ENCODE data around the gene CYP27B1. TPM values are rescaled to one million over a fixed set of nuclear protein-coding genes. Genes with fewer than 3 reads are reported as not detected.

CYP27B1 gene
- total and polyA plus RNA-seq, 10 of the 15 experiments (the other 5 are each of a cell fraction or from before 2014, with no cell fraction given) = 0.10 to 2.7 (median 1.1) TPM

DNA sequence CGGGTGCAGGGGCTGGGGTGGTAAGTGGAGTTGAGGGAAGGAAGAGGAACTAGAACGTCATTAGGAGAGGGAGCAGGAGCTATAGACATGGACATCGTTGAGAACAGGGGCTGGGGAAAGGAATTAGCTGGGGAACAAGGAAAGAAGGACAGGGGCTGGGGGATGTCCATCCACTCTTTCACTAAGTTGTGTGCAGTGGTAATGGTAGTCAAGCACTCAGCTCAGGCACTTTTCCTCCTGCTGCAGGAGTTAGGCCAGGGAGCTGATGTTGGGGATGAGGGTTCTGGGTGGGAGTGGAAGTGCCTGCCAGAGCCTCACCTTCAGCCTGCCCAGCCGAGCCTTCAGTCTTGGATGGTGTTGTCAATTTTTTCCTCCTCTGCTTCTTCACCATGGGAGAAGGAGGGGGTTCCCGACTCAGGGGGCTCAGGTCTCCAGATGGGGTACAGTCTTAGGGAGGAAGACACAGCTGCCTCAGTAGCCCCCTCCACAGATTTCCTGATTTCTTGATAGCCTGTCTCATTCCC lies 37.5 kb downstream of the CYP27B1 start:
- ChIA-PET SMC1A (ENCODE audit: uncharacterized antibody, unreplicated experiment) (interaction anchor here (1.0 kb wide), 1 partner anchor 12 kb away, joined by 3 read pairs; no protein-coding TSS in a partner anchor), POLR2A (no interaction called here), CTCF (no interaction called here), RAD21 (ENCODE audit: unreplicated experiment) (no interaction called here)
- Histone ChIP-seq H3K36me3 (ENCODE audit: control insufficient read depth in 2 of 2, insufficient read depth in 2 of 2, low read length in 1 of 2) (peaks cover 8 to 12% of the 10 kb centered on the region in 2 experiments), H3K4me2 (ENCODE audit: control insufficient read depth, insufficient read depth) (no peak overlapping the region), H3K9ac (ENCODE audit: control insufficient read depth, insufficient read depth, low read length) (no peak overlapping the region), H3K4me3 (no peak overlapping the region), H4K20me1 (ENCODE audit: control insufficient read depth, insufficient read depth) (no peaks in the 10 kb centered on the region), H3K4me1 (ENCODE audit: control insufficient read depth, insufficient read depth, low read length) (no peaks in the 10 kb centered on the region), H3K79me2 (ENCODE audit: control insufficient read depth, insufficient read depth, low read length) (no peaks in the 10 kb centered on the region), H3K27me3 (replicated peaks in 1 of 2; ENCODE audit: control insufficient read depth in 2 of 2, insufficient read depth in 2 of 2, low read length in 1 of 2) (no peaks in the 10 kb centered on the region), H3K27ac (ENCODE audit: control insufficient read depth, insufficient read depth) (no peak overlapping the region), H2AFZ (ENCODE audit: control insufficient read depth, low read depth, low read length) (no peak overlapping the region), H3K9me3 (replicated peaks; ENCODE audit: control insufficient read depth, insufficient read depth, low read length) (no peaks in the 10 kb centered on the region)
- intact Hi-C loops (cut with micrococcal nuclease; ENCODE audit: unreplicated experiment) = no loop called here
- no TSS peak for BruUV-seq (replicated peaks)
- 78% methylated on average over 5 of the region's 5 CpGs for WGBS (ENCODE audit: insufficient coverage, insufficient replicate concordance, low lambda C conversion rate, missing lambda C conversion rate)
- ATAC-seq = no peak
- no peak for DNase-seq (ENCODE audit: low read depth, low spot score)
- TF ChIP-seq ATF7 (IDR thresholded peaks at IDR 0.05; ENCODE audit: low read depth) = no peak
- TF ChIP-seq MEF2B (IDR thresholded peaks at IDR 0.05; ENCODE audit: partially characterized antibody, poor library complexity, severe bottlenecking) = no peak
- in situ Hi-C loops (cut with MboI) = no loop called here
- no peak for FAIRE-seq

DNA sequence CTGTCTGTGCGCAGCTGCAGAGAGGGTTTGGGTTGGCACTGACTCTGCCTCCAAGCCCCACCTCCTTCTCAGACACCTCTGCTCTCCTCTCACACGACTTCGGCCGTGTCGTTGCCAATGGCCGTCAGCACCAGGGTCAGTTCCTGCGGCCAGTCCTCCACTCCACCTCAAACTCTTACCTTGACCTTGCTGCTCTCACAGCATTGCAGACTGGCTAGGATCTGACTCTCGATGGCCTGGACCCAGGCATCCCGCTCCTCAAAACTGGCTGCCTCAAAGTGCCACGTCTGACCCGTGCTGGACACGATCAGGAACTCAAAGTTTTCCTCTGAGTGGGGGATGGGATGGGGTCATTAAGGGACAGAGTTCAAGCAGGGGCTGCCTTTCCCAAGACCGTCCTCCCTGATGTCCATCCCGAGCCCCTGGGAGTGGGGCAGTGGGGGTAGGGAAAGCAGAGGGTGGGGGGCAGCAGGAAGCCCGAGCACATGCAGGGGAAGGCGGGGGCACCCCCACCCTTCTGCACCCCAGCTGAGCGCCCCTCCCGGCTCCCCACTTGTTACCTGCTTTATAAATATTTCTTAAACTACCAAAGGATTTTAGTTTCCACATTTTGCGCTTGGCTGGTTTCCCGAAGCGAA lies 39.0 kb downstream of the CYP27B1 start:
- FAIRE-seq (no peak), DNase-seq (ENCODE audit: low read depth, low spot score) (no peak), ATAC-seq (no peak)
- POLR2A ChIA-PET = no interaction called here
- CTCF ChIA-PET = no interaction called here
- SMC1A ChIA-PET (ENCODE audit: uncharacterized antibody, unreplicated experiment) = no interaction called here
- no peaks in the 10 kb centered on the region for H3K79me2 ChIP-seq (ENCODE audit: control insufficient read depth, insufficient read depth, low read length)
- BruUV-seq (replicated peaks) = no TSS peak
- H3K4me1 ChIP-seq (ENCODE audit: control insufficient read depth, insufficient read depth, low read length) = no peaks in the 10 kb centered on the region
- H3K4me2 ChIP-seq (ENCODE audit: control insufficient read depth, insufficient read depth) = no peak overlapping the region
- peaks cover 8 to 12% of the 10 kb centered on the region in 2 experiments; a peak in 3 of 4 replicates for H3K36me3 ChIP-seq (ENCODE audit: control insufficient read depth in 2 of 2, insufficient read depth in 2 of 2, low read length in 1 of 2)
- no peak overlapping the region for H3K27ac ChIP-seq (ENCODE audit: control insufficient read depth, insufficient read depth)
- intact Hi-C loops (cut with micrococcal nuclease; ENCODE audit: unreplicated experiment) (no loop called here), in situ Hi-C loops (cut with MboI) (no loop called here)
- H4K20me1 ChIP-seq (ENCODE audit: control insufficient read depth, insufficient read depth) = no peaks in the 10 kb centered on the region
- no peaks in the 10 kb centered on the region for H3K9me3 ChIP-seq (replicated peaks; ENCODE audit: control insufficient read depth, insufficient read depth, low read length)
- RAD21 ChIA-PET (ENCODE audit: unreplicated experiment) = no interaction called here
- H2AFZ ChIP-seq (ENCODE audit: control insufficient read depth, low read depth, low read length) = no peak overlapping the region
- H3K27me3 ChIP-seq (replicated peaks in 1 of 2; ENCODE audit: control insufficient read depth in 2 of 2, insufficient read depth in 2 of 2, low read length in 1 of 2) = no peaks in the 10 kb centered on the region
- no peak overlapping the region for H3K4me3 ChIP-seq
- 95% methylated on average over 19 of the region's 21 CpGs for WGBS (ENCODE audit: insufficient coverage, insufficient replicate concordance, low lambda C conversion rate, missing lambda C conversion rate)
- H3K9ac ChIP-seq (ENCODE audit: control insufficient read depth, insufficient read depth, low read length) = no peak overlapping the region
- TF ChIP-seq FOXM1 (IDR thresholded peaks at IDR 0.05; ENCODE audit: low read depth, low read length) = no peak
- no peak for TF ChIP-seq NR2C1 (IDR thresholded peaks at IDR 0.05)
- TF ChIP-seq MTA2 (IDR thresholded peaks at IDR 0.05; ENCODE audit: low read depth) = no peak
- TF ChIP-seq EP300 (IDR thresholded peaks at IDR 0.05; ENCODE audit: borderline replicate concordance in 1 of 2, control insufficient read depth in 1 of 2, low read depth in 2 of 2, low read length in 2 of 2) = no peak
- no peak for TF ChIP-seq MEF2A (IDR thresholded peaks at IDR 0.05; ENCODE audit: insufficient read depth, low read depth, low read length)
- no peak for TF ChIP-seq EZH2 (IDR thresholded peaks at IDR 0.05; ENCODE audit: borderline replicate concordance, control insufficient read depth, low read depth, low read length)
- TF ChIP-seq, protein P1, sequence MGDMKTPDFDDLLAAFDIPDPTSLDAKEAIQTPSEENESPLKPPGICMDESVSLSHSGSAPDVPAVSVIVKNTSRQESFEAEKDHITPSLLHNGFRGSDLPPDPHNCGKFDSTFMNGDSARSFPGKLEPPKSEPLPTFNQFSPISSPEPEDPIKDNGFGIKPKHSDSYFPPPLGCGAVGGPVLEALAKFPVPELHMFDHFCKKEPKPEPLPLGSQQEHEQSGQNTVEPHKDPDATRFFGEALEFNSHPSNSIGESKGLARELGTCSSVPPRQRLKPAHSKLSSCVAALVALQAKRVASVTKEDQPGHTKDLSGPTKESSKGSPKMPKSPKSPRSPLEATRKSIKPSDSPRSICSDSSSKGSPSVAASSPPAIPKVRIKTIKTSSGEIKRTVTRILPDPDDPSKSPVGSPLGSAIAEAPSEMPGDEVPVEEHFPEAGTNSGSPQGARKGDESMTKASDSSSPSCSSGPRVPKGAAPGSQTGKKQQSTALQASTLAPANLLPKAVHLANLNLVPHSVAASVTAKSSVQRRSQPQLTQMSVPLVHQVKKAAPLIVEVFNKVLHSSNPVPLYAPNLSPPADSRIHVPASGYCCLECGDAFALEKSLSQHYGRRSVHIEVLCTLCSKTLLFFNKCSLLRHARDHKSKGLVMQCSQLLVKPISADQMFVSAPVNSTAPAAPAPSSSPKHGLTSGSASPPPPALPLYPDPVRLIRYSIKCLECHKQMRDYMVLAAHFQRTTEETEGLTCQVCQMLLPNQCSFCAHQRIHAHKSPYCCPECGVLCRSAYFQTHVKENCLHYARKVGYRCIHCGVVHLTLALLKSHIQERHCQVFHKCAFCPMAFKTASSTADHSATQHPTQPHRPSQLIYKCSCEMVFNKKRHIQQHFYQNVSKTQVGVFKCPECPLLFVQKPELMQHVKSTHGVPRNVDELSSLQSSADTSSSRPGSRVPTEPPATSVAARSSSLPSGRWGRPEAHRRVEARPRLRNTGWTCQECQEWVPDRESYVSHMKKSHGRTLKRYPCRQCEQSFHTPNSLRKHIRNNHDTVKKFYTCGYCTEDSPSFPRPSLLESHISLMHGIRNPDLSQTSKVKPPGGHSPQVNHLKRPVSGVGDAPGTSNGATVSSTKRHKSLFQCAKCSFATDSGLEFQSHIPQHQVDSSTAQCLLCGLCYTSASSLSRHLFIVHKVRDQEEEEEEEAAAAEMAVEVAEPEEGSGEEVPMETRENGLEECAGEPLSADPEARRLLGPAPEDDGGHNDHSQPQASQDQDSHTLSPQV (IDR thresholded peaks at IDR 0.05) = no peak
- no peak for TF ChIP-seq ETV6 (conservative IDR thresholded peaks at IDR 0.05 in 1 of 2, IDR thresholded peaks at IDR 0.05 in 1 of 2; ENCODE audit: borderline replicate concordance in 1 of 2, low read depth in 1 of 2)
- TF ChIP-seq POU2F2 (IDR thresholded peaks at IDR 0.05; ENCODE audit: borderline replicate concordance, low read depth, low read length) = no peak

All from GM12878 (cell line).